Measurements from ENCODE around the gene BTBD9.

Gene BTBD9

DNA sequence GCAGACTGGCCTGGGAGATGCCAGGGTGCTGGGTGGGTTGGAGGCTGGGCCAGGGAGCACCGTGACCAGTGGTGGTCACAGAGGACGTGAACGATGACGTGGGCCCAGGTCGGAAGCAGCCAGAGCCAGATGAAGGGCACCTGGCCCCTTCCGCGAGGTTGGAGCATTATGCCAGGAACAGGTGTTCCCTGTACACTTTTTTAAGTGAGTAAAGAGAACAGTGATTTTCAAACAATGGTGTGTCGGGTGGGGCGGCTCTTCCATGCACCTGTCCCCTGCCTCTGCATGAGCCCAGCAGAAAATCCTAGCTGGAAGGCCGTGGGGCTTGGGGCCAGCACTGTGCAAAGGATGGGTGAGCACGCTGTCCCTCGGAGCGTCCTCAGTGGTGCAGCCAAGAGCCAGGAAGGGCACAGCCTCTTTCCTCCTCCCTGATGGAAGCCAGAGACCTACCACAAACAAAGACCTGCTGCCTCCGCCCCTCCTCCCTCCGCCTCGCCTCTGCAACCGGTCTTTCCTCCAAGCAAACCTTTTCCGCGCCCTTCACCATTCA is 469.7 kb downstream of the BTBD9 start (continued):
- TF ChIP-seq TSHZ2 (CRISPR knock-in tag; IDR thresholded peaks at IDR 0.05) (no peak), CREB5 (CRISPR knock-in tag; IDR thresholded peaks at IDR 0.05; ENCODE audit: low read depth) (no peak), ARNTL (CRISPR knock-in tag; IDR thresholded peaks at IDR 0.05; ENCODE audit: borderline replicate concordance, low read depth) (no peak), PPARA (CRISPR knock-in tag; IDR thresholded peaks at IDR 0.05; ENCODE audit: borderline replicate concordance) (no peak), ZFP30 (CRISPR knock-in tag; IDR thresholded peaks at IDR 0.05) (no peak), GLIS3 (CRISPR knock-in tag; IDR thresholded peaks at IDR 0.05) (no peak), SNAI2 (CRISPR knock-in tag; IDR thresholded peaks at IDR 0.05) (no peak)

DNA sequence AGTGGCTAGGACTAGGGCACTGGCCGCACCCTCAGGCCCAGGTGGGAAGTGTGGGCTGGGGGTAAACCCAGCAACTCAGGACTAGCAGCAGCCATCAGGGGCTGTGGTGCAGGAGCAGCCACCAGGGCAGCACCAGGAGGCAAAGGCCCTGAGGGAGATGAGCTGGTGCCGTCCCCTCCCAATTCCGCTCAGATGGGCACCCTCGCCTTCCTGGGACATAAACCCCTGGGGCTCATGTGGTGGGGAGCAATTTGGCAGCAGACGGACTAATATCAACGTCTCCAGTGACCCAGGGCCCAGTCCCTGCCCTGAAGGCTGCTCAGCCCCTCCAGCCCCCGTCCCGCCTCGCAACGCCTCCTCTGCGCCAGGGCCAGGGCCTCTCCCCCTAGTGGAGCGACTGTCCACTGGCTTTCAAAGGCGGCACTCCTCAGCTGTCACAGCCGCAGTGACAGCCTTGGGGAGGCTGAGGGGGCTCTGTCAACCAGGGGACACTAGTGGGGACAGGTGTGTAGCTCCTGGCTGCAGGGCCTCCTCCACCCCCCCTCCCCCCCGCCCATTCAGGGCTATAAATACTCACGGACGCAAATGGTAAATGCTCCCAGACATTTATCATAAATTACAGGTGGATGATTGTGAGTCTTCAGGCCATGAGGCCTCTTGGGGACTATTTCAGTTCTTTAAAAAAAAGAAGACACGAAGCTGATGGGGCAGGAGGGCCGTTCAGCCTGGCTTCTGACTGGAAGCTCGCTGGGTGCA is 470.3 kb downstream of the BTBD9 start:
- ATAC-seq: peak; percentile 7; the same call in 1 of the 3 replicates
- TF ChIP-seq, protein P1, sequence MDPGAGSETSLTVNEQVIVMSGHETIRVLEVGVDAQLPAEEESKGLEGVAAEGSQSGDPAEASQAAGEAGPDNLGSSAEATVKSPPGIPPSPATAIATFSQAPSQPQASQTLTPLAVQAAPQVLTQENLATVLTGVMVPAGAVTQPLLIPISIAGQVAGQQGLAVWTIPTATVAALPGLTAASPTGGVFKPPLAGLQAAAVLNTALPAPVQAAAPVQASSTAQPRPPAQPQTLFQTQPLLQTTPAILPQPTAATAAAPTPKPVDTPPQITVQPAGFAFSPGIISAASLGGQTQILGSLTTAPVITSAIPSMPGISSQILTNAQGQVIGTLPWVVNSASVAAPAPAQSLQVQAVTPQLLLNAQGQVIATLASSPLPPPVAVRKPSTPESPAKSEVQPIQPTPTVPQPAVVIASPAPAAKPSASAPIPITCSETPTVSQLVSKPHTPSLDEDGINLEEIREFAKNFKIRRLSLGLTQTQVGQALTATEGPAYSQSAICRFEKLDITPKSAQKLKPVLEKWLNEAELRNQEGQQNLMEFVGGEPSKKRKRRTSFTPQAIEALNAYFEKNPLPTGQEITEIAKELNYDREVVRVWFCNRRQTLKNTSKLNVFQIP (CRISPR knock-in tag; IDR thresholded peaks at IDR 0.05; ENCODE audit: borderline replicate concordance, low read depth): no peak
- TF ChIP-seq ARNTL (CRISPR knock-in tag; IDR thresholded peaks at IDR 0.05; ENCODE audit: borderline replicate concordance, low read depth) (no peak), CSDC2 (CRISPR knock-in tag; IDR thresholded peaks at IDR 0.05) (no peak), ZNF8 (CRISPR knock-in tag; IDR thresholded peaks at IDR 0.05) (no peak), RARB (CRISPR knock-in tag; IDR thresholded peaks at IDR 0.05) (no peak), TSHZ2 (CRISPR knock-in tag; IDR thresholded peaks at IDR 0.05) (no peak), TOX (CRISPR knock-in tag; IDR thresholded peaks at IDR 0.05; ENCODE audit: borderline replicate concordance) (no peak)
- TF ChIP-seq, protein P2, sequence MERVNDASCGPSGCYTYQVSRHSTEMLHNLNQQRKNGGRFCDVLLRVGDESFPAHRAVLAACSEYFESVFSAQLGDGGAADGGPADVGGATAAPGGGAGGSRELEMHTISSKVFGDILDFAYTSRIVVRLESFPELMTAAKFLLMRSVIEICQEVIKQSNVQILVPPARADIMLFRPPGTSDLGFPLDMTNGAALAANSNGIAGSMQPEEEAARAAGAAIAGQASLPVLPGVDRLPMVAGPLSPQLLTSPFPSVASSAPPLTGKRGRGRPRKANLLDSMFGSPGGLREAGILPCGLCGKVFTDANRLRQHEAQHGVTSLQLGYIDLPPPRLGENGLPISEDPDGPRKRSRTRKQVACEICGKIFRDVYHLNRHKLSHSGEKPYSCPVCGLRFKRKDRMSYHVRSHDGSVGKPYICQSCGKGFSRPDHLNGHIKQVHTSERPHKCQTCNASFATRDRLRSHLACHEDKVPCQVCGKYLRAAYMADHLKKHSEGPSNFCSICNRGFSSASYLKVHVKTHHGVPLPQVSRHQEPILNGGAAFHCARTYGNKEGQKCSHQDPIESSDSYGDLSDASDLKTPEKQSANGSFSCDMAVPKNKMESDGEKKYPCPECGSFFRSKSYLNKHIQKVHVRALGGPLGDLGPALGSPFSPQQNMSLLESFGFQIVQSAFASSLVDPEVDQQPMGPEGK (CRISPR knock-in tag; IDR thresholded peaks at IDR 0.05; ENCODE audit: borderline replicate concordance): no peak
- TF ChIP-seq, protein P3, sequence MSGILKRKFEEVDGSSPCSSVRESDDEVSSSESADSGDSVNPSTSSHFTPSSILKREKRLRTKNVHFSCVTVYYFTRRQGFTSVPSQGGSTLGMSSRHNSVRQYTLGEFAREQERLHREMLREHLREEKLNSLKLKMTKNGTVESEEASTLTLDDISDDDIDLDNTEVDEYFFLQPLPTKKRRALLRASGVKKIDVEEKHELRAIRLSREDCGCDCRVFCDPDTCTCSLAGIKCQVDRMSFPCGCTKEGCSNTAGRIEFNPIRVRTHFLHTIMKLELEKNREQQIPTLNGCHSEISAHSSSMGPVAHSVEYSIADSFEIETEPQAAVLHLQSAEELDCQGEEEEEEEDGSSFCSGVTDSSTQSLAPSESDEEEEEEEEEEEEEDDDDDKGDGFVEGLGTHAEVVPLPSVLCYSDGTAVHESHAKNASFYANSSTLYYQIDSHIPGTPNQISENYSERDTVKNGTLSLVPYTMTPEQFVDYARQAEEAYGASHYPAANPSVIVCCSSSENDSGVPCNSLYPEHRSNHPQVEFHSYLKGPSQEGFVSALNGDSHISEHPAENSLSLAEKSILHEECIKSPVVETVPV (CRISPR knock-in tag; IDR thresholded peaks at IDR 0.05): no peak

GRCh38 chr6:38168699-38169098 is 471.0 kb downstream of the BTBD9 start:
- no peak for ATAC-seq
- TF ChIP-seq TOX (CRISPR knock-in tag; IDR thresholded peaks at IDR 0.05; ENCODE audit: borderline replicate concordance) (no peak), SNAI2 (CRISPR knock-in tag; IDR thresholded peaks at IDR 0.05) (no peak), ZC3H10 (CRISPR knock-in tag; IDR thresholded peaks at IDR 0.05) (no peak), PPARA (CRISPR knock-in tag; IDR thresholded peaks at IDR 0.05; ENCODE audit: borderline replicate concordance) (no peak), ZNF565 (CRISPR knock-in tag; conservative IDR thresholded peaks at IDR 0.05; ENCODE audit: low read depth) (no peak), CREB5 (CRISPR knock-in tag; IDR thresholded peaks at IDR 0.05; ENCODE audit: low read depth) (no peak), ZNF70 (CRISPR knock-in tag; IDR thresholded peaks at IDR 0.05) (no peak), RARB (CRISPR knock-in tag; IDR thresholded peaks at IDR 0.05) (no peak), ZNF8 (CRISPR knock-in tag; IDR thresholded peaks at IDR 0.05) (no peak), ZFP3 (CRISPR knock-in tag; IDR thresholded peaks at IDR 0.05) (no peak), GLIS3 (CRISPR knock-in tag; IDR thresholded peaks at IDR 0.05) (no peak)
- TF ChIP-seq, protein P1 (CRISPR knock-in tag; IDR thresholded peaks at IDR 0.05; ENCODE audit: borderline replicate concordance, low read depth): no peak
